ENCODE results near the gene MRNIP.
"Not testable (repeated sequence)": the region's sequence is repeated elsewhere in the genome, so short reads cannot be mapped to it uniquely, and the experiment has no call there.

MRNIP gene

DNA sequence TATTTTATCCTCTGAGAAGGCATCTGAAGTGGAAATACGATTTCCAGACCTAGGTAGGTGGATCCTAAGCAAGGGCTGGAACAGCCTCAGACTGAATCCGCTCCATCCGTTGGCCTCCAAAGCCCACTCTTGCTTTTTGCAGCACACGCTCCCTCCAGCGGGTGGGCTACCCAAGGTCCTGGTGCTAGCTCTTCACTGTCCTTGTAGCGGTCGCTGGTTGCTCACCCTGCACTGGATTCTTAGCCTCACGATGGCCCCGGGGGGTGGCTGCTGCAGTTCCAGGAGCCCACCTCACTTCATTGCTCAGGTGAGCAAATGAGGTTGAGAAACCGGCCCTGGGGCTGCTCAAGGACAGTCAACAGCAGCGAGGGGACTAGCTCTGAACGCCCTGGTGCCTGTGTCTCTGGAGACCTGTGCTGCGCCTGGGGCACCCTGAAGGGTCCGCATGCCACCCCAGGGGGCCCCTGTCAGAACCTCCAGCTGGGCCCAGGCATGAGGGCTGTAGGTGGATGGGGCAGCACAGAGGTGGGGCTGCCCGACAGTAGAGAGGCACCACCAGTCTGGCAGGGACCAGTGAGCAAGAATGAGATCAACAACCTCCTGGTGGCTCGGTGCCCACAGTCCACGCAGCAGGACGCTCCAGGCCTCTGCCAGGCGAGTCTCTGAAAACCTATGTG, 56.3 kb downstream of the MRNIP start:
- peak; percentile 27 to 47 for DNase-seq

- no peak for DNase-seq
Observed at GRCh38 chr5:179801304-179802206, 57.1 kb downstream of the MRNIP start.

DNA sequence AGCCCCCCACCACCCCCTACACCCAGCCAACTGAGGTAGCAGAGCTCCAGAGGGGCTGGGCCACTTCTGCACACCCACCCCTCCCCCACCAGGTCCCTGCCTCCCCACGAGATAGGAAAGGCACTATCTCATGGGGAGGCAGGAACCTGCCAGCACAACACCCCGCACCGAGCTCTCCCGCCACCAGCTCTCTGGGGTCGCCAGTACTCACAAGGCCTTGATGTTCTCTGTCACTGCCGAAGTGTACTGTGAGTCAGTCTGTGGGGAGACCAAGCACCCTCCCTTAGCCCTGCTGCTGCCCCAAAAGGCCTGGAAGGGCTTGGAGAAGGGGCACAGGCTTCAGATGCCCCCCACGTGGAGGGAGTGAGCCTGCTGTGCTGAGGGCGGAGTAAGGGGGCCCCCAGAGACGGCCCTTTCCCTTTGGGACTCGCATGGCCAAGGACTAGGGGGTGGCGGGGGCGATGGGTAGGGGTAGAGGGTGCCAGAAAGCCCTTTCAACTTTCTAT, 57.9 kb downstream of the MRNIP start:
- no peak for DNase-seq

- no peak for DNase-seq
Observed at GRCh38 chr5:179800071-179800695, 58.4 kb downstream of the MRNIP start.

DNA sequence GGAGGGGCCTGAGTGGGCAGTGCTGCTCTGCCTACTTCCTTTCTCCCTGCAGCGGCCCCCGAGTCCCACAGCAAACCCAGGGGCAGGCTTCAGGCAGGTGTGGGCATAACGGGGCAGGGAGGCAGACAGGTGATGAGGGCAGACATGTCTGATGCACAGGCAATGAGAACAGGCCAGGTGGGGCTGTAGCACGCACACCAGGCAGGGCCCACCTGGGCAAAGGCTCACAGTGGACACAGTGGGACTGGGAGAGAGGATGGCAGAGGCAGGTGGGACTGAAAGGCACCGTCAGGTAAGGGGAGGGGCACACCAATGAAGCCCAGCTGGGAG, 59.0 kb downstream of the MRNIP start:
- no peak for DNase-seq

GRCh38 chr5:179798771-179799643, 59.6 kb downstream of the MRNIP start:
- DNase-seq = no peak

DNA sequence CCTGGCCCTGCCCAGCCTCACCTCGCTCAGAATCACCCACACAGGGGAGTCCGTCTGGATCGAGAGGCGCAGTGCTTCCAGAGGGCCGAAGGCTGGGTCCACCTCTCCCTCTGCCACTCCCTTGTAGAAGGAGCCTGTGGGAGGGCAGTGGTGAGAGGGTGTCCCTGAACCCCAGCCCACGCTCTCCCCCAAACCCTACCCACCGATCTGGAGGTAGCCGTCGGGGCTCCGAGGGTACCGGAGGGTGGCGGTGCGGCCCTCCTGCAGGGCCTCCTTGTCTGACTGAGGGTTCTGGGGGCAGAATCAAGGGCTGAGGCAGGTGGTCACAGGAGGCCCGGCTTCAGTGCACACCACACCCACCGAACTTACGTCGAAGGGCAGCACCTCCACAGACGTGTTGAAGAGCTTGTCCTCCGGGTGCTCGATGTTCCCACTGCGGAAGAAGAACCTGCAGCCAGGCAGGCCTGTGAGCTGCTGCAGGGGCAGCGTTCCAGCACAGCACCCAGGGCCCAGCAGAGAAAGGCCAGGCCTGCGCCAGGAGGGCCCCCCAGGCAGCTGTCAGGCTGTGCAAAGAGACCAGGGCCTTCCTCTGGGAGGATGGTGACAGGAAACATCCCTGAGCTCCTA, 60.4 kb downstream of the MRNIP start:
- no peak for DNase-seq

DNA sequence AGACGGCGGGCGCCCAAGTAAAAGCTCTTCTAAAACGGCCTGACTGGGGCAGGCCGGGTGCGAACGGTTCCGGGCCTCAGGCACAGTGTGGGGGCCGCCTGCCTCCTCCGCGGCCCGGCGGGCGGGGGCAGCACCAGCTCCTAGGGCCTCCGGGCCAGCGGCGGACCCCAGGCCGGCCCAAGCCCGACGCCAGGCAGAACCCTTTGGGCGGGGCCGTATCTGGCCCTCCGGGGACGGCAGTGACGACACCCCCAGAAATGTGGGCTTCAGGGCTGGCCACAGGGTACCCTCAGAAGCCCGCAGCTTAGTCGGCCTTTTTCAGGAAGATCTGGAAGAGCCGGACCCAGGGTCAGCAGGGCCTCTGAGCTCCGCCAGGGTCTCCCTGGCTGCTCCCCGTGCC, 60.9 kb downstream of the MRNIP start:
- DNase-seq = no peak

- no peak for DNase-seq
Observed at GRCh38 chr5:179796877-179797608, 61.6 kb downstream of the MRNIP start.

GRCh38 chr5:179795863-179796833, 62.5 kb downstream of the MRNIP start:
- DNase-seq = no peak

DNA sequence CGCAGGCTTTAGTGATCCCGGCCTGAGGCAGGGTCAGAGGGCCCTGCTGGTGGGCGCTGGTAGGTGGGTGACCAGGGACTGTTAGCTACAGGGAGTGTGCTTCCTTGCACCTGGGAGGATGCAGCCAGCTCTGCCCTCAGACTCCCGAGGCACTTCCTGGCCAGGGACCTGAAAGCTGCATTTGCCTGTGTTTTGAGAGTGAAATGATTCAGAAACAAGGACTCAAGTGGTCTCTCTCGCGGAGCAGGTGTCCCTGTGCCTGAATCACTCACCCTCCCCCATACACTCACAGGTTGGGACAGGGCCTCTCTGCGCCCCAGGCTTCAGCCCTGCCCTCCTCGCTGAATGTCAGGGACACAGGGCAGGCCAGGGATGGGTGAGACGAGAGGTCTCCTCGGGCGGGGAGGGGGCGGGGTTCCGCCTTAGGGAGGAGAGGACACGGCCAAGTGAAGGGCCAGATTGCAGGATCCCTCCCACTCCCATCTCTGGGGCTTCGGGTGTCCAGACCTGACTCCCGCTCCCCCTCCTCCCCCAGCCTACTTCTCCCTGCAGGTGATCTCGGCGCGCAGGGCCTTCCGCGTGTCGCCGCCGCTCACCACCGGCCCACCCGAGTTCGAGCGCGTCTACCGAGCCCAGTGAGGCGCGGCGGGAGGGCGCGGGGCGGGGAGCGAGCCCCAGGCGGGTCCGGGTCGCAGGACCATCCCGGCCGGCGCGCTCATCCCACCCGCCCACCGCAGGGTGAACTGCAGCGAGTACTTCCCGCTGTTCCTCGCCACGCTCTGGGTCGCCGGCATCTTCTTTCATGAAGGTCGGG, 63.4 kb downstream of the MRNIP start:
- no peak for DNase-seq

DNA sequence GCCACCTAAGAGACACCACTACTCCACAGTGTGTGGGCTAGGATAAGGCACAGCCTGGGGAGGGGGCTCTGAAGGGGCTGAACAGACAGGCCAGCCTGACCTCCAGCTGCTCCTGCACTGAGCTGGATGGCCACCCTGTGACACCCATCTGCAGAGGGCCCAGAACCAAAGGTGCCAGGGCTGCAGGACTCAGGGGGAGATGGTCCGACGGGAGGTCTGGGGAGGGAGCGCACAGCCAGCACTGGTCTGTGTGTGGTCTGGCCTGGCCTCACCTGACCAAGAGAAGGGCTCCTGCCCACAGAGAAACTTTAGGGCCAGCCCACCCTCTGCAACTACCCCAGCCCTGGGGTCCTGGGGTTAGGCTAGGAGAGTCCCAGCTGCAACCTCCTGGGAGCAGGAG, 64.0 kb downstream of the MRNIP start:
- DNase-seq = no peak

DNA sequence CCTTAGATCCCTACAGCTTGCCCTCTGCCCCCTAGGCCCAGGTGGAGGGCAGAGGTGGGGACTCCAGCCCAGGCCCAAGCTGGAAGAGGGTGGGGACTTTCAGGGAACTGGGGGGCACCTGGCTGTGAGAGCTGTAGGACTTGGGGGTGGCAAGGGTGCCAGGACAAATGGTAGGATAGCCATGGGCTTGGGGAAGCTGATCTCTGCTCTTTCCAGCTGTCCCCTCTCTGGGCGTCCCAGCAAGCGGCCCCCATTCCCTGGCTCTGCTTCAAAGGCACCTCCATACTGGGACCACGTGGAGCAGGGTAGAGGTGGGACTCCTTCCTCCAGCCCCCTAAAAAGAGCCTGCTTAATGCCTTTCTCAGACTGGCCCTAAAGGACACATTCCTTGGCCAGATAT, 64.4 kb downstream of the MRNIP start:
- no peak for DNase-seq

DNA sequence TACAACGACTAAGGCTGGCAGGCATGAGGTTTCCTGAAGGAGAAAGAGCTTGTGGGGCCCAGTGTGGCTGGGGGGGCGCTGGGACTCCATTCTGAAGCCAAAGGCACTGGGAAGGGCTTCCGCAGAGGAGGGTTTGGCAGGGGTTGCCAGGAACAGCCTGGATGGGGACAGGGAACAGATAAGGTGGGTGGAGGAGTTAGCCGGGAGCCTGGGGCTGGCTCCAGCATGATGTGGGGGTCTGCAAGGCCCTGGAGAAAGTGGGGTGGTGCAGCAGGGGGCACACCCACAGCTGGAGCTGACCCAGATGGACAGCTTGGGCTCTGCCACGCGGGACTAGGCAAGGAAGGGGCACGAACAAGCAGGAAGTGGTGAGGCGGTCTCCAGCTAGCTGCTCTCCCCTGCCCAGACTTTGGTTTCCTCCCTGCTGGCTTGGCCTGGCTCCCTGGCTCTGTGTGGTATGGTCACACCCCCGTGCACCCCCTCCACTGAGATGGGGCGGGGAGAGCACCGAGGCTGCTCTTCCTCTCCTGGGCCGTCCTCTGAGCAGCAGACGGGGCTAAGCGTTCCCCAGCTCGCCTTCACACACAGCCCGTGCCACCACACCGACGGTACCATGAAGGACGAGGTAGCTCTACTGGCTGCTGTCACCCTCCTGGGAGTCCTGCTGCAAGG, 65.0 kb downstream of the MRNIP start, which contains the start of gene LTC4S:
Gene LTC4S, plus strand, starts transcription at position 519 of the 672 bp plus-strand sequence. Its CDS starts 95 bp downstream, at position 614.
- no peak for DNase-seq

GRCh38 chr5:179792612-179793467, 65.8 kb downstream of the MRNIP start:
- no peak for DNase-seq

GRCh38 chr5:179791881-179792611, 66.6 kb downstream of the MRNIP start:
- DNase-seq = no peak

DNA sequence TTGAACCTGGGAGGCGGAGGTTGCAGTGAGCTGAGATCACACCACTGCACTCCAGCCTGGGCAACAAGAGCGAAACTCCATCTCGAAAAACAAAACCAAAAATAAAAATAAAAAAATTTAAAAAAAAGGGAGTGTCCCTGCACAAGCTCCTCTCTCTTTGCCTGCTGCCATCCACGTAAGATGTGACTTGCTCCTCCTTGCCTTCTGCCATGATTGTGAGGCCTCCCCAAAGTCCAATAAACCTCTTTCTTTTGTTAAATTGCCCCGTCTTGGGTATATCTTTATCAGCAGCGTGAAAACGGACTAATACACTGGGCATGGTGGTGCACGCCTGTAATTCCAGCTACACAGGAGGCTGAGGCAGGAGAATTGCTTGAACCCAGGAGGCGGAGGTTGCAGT, 69.3 kb downstream of the MRNIP start:
- DNase-seq = not testable (repeated sequence)
